Measurements from ENCODE around the gene RHEX. TPM values are rescaled to one million over a fixed set of nuclear protein-coding genes. Genes with fewer than 3 reads are reported as not detected.

RHEX gene
- total and polyA plus RNA-seq, 2 of the 13 experiments (the other 11 are each of a cell fraction or from before 2014, with no cell fraction given), result 1.4 to 2.7 TPM

DNA sequence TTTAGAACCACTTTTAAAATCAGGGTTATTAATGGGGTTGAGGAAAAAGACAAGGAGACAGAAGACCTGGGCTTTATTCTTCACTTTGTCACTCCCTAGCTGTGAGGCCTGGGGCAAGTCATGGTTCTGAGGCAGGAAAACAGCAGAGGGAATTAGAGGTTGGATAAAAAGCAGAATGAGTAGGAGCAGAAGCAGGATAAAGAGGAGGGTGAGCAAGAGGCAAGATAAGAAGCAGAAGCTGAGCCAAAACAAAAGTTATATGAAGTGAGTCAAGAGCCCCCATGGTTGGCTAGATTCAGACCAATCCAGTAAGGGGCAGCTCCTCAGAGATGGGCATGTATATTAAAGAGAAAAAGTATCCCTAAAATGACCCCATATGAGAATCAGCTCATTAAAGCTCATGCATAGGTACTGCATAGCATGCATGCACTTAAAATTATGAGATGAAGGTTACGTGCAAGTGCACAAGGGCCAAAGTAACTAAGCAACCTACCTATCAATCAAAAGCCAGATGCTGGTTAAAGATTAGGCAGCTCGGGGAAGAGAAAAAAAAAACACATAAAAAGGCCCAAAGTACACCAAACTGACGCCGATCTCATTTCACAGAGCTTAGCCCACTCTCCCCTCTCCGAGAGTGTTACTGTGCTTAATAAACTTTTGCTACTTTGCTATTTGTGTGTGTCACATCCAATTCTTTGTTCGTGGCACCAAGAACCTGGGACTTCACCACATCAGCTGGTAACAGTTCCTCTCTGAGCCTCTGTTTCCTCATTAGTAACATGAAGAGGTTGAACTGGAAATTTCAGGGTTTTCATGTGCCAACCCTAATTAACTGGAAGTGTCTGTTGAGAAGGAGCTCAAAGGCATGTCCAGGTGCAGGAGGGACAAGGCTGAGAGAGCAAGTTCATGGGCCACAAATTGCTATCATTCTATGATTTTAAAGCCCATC, 62.0 kb downstream of the RHEX start (continued):
- TF ChIP-seq, protein P1, sequence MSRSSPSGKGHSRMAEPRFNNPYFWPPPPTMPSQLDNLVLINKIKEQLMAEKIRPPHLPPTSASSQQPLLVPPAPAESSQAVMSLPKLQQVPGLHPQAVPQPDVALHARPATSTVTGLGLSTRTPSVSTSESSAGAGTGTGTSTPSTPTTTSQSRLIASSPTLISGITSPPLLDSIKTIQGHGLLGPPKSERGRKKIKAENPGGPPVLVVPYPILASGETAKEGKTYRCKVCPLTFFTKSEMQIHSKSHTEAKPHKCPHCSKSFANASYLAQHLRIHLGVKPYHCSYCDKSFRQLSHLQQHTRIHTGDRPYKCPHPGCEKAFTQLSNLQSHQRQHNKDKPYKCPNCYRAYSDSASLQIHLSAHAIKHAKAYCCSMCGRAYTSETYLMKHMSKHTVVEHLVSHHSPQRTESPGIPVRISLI (CRISPR knock-in tag; IDR thresholded peaks at IDR 0.05; ENCODE audit: borderline replicate concordance), result peak; percentile 92
- TF ChIP-seq POLR2AphosphoS5 (IDR thresholded peaks at IDR 0.05; ENCODE audit: low read depth, low read length), result peak; percentile 39; the same call in 1 of the 2 replicates
- TF ChIP-seq, protein P2, sequence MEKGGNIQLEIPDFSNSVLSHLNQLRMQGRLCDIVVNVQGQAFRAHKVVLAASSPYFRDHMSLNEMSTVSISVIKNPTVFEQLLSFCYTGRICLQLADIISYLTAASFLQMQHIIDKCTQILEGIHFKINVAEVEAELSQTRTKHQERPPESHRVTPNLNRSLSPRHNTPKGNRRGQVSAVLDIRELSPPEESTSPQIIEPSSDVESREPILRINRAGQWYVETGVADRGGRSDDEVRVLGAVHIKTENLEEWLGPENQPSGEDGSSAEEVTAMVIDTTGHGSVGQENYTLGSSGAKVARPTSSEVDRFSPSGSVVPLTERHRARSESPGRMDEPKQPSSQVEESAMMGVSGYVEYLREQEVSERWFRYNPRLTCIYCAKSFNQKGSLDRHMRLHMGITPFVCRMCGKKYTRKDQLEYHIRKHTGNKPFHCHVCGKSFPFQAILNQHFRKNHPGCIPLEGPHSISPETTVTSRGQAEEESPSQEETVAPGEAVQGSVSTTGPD (CRISPR knock-in tag; IDR thresholded peaks at IDR 0.05), result no peak
- no peak for TF ChIP-seq RXRA (CRISPR knock-in tag; IDR thresholded peaks at IDR 0.05)
- TF ChIP-seq RBAK (CRISPR knock-in tag; IDR thresholded peaks at IDR 0.05), result no peak
- TF ChIP-seq, protein P3, sequence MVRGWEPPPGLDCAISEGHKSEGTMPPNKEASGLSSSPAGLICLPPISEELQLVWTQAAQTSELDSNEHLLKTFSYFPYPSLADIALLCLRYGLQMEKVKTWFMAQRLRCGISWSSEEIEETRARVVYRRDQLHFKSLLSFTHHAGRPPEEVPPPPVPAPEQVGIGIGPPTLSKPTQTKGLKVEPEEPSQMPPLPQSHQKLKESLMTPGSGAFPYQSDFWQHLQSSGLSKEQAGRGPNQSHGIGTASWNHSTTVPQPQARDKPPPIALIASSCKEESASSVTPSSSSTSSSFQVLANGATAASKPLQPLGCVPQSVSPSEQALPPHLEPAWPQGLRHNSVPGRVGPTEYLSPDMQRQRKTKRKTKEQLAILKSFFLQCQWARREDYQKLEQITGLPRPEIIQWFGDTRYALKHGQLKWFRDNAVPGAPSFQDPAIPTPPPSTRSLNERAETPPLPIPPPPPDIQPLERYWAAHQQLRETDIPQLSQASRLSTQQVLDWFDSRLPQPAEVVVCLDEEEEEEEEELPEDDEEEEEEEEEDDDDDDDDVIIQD (CRISPR knock-in tag; IDR thresholded peaks at IDR 0.05; ENCODE audit: low read depth), result no peak
- TF ChIP-seq PPARG (CRISPR knock-in tag; conservative IDR thresholded peaks at IDR 0.05), result no peak
- peak; percentile 13; the same call in 1 of the 2 replicates for TF ChIP-seq SAP130 (CRISPR knock-in tag; IDR thresholded peaks at IDR 0.05; ENCODE audit: low read depth)
- TF ChIP-seq HNF4A (CRISPR knock-in tag; IDR thresholded peaks at IDR 0.05), result 0 out of 2 replicates have a peak, but pooled peaks have one; percentile 9
- no peak for TF ChIP-seq NFE2 (CRISPR knock-in tag; IDR thresholded peaks at IDR 0.05)
- TF ChIP-seq ZNF550 (CRISPR knock-in tag; IDR thresholded peaks at IDR 0.05; ENCODE audit: borderline replicate concordance), result no peak
- no peak for TF ChIP-seq RFX3 (CRISPR knock-in tag; IDR thresholded peaks at IDR 0.05)
- TF ChIP-seq YEATS2 (CRISPR knock-in tag; IDR thresholded peaks at IDR 0.05; ENCODE audit: borderline replicate concordance), result no peak
- TF ChIP-seq, protein P4, sequence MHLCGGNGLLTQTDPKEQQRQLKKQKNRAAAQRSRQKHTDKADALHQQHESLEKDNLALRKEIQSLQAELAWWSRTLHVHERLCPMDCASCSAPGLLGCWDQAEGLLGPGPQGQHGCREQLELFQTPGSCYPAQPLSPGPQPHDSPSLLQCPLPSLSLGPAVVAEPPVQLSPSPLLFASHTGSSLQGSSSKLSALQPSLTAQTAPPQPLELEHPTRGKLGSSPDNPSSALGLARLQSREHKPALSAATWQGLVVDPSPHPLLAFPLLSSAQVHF (CRISPR knock-in tag; IDR thresholded peaks at IDR 0.05), result no peak
- TF ChIP-seq, protein P5, sequence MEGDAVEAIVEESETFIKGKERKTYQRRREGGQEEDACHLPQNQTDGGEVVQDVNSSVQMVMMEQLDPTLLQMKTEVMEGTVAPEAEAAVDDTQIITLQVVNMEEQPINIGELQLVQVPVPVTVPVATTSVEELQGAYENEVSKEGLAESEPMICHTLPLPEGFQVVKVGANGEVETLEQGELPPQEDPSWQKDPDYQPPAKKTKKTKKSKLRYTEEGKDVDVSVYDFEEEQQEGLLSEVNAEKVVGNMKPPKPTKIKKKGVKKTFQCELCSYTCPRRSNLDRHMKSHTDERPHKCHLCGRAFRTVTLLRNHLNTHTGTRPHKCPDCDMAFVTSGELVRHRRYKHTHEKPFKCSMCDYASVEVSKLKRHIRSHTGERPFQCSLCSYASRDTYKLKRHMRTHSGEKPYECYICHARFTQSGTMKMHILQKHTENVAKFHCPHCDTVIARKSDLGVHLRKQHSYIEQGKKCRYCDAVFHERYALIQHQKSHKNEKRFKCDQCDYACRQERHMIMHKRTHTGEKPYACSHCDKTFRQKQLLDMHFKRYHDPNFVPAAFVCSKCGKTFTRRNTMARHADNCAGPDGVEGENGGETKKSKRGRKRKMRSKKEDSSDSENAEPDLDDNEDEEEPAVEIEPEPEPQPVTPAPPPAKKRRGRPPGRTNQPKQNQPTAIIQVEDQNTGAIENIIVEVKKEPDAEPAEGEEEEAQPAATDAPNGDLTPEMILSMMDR (CRISPR knock-in tag; IDR thresholded peaks at IDR 0.05), result no peak
- no peak for TF ChIP-seq ZKSCAN1 (IDR thresholded peaks at IDR 0.05; ENCODE audit: low read length)

Data from HepG2 (cell line).